Transverse colon (tissue), 4 donors: ENCODE measurements around the gene EVI5. TPM values are rescaled to one million over a fixed set of nuclear protein-coding genes. Genes with fewer than 3 reads are reported as not detected.
"Not testable (repeated sequence)": the region's sequence is repeated elsewhere in the genome, so short reads cannot be mapped to it uniquely, and the experiment has no call there.

ENCODE experiments used
- DNase-seq: peaks from one replicate; pipeline ENCODE4 v3.0.0-alpha.2; 2019
- H3K27ac ChIP-seq, 4 donors: fragments of 200-600 bp; sonication (generic); 2 replicates each; pipeline ENCODE4 v1.5.1; 2016 to 2018; ENCODE audit warnings: inconsistent platforms in 4 of 4
- H3K27me3 ChIP-seq: fragments of 200-600 bp; sonication (generic); 2 replicates; pipeline ENCODE4 v1.5.1; 2017; ENCODE audit warnings: inconsistent platforms
- H3K36me3 ChIP-seq, 4 donors: fragments of 200-600 bp; sonication (generic); 2 replicates each; pipeline ENCODE4 v1.5.1; 2017 to 2019; ENCODE audit warnings: inconsistent platforms in 4 of 4
- H3K4me1 ChIP-seq, 4 donors: fragments of 200-600 bp; sonication (generic); 2 replicates each; pipeline ENCODE4 v1.5.1; 2017 to 2020; ENCODE audit warnings: inconsistent platforms in 4 of 4
- H3K4me3 ChIP-seq, 4 donors: fragments of 200-600 bp; sonication (generic); 1 replicate in 1 of 4; 2 replicates in 3 of 4; pipeline versions ENCODE4 v1.5.1 to v1.6.1; 2017 to 2019; ENCODE audit warnings: inconsistent platforms in 4 of 4
- H3K9me3 ChIP-seq, 2 donors: fragments of 200-600 bp; sonication (generic); 2 replicates each; pipeline ENCODE4 v1.5.1; 2017 to 2019; ENCODE audit warnings: inconsistent platforms in 2 of 2
- CTCF ChIP-seq, 5 experiments: fragments of 200-600 bp in 3 of 5; fragments of 450-650 bp in 2 of 5; sonication (generic) in 3 of 5; IDR thresholded peaks; 1 replicate in 2 of 5; 2 replicates in 3 of 5; pipeline ENCODE4 v1.5.1; 2016 to 2017; ENCODE audit warnings: antibody characterized with exemption in 5 of 5, inconsistent platforms in 3 of 5, mild to moderate bottlenecking in 2 of 5, moderate library complexity in 1 of 5
- EP300 ChIP-seq: sonication (generic); formaldehyde crosslinking; IDR thresholded peaks from one replicate; pipeline ENCODE4 v1.6.1; 2017; ENCODE audit warnings: antibody characterized with exemption, low read depth
- POLR2A ChIP-seq: fragments of 450-650 bp; IDR thresholded peaks from one replicate; pipeline ENCODE4 v1.6.1; 2016; ENCODE audit warnings: antibody characterized with exemption, mild to moderate bottlenecking, moderate library complexity
- POLR2AphosphoS5 ChIP-seq, 3 donors: sonication (generic); formaldehyde crosslinking; IDR thresholded peaks; one replicate each; pipeline ENCODE4 v1.6.1; 2016; ENCODE audit warnings: antibody characterized with exemption in 3 of 3
- WGBS, 2 donors: methylation state at CpG; one replicate each; pipeline ENCODE4 v1.1.5; 2018; ENCODE audit warnings: low coverage in 1 of 2; 5-methylcytosine and 5-hydroxymethylcytosine counted together
- in situ Hi-C, 4 donors: fragments of 200-750 bp; cut with MboI; loops; one replicate each; pipeline versions ENCODE4 v1.15.0 to v1.15.1; 2017; ENCODE audit warnings: low sequenced_read_pairs in 3 of 4, low pct_ligation_motif_present in 1 of 4, low pct_unique_long_range_greater_than_20kb in 1 of 4
- intact Hi-C: fragments of 100-400 bp; cut with DNase I; formaldehyde crosslinking; loops from one replicate; pipeline ENCODE4 v1.15.1; 2023; ENCODE audit warnings: low total_unique reads
- total RNA-seq, 4 donors: library from RNA; depleted of rRNA; stranded (reverse); fragments of >200 nt; gene quantifications; one replicate each; pipeline ENCODE4 v1.1.0, GENCODE V29; 2016

EVI5 gene
- total RNA-seq, 4 donors from 2014 or later = 10.5 to 57.6 (median 15.3) TPM

GRCh38 chr1:92774407-92774806 is 10.5 kb downstream of the EVI5 start:
- H3K4me1 ChIP-seq = peaks cover 0 to 3% (median 0%) of the 10 kb centered on the region in 4 donors
- no peaks in the 10 kb centered on the region for H3K36me3 ChIP-seq
- 84 to 91% methylated on average over 1 of the region's 1 CpG for WGBS, 2 donors
- no peak for DNase-seq
- no peak overlapping the region for H3K4me3 ChIP-seq
- no peaks in the 10 kb centered on the region for H3K27me3 ChIP-seq
- TF ChIP-seq POLR2A = no peak
- TF ChIP-seq EP300 = no peak
- no peak for TF ChIP-seq POLR2AphosphoS5 (IDR thresholded peaks at IDR 0.05)
- TF ChIP-seq CTCF (IDR thresholded peaks at IDR 0.05) = no peak
- in situ Hi-C loops = no loop called here
- intact Hi-C loops = no loop called here
- no peak overlapping the region for H3K27ac ChIP-seq
- no peaks in the 10 kb centered on the region for H3K9me3 ChIP-seq

- in situ Hi-C loops, H3K9me3 ChIP-seq, H3K27me3 ChIP-seq, DNase-seq, intact Hi-C loops, H3K36me3 ChIP-seq, H3K27ac ChIP-seq, H3K4me1 ChIP-seq, H3K4me3 ChIP-seq: not testable (repeated sequence)
- WGBS, 2 donors = 80 to 87% methylated on average over 1 to 2 of the region's 2 CpGs
Observed at GRCh38 chr1:92773749-92774148, 11.2 kb downstream of the EVI5 start.

GRCh38 chr1:92769856-92770255 is 15.1 kb downstream of the EVI5 start:
- DNase-seq = no peak
- Histone ChIP-seq H3K27me3 (no peaks in the 10 kb centered on the region), H3K36me3 (no peaks in the 10 kb centered on the region), H3K4me1 (peaks cover 0 to 5% (median 0%) of the 10 kb centered on the region in 4 donors), H3K9me3 (no peaks in the 10 kb centered on the region), H3K27ac (no peak overlapping the region), H3K4me3 (no peak overlapping the region)
- TF ChIP-seq EP300 = no peak
- TF ChIP-seq POLR2A = no peak
- TF ChIP-seq POLR2AphosphoS5 (IDR thresholded peaks at IDR 0.05) = no peak
- in situ Hi-C loops (no loop called here), intact Hi-C loops (no loop called here)
- 91 to 100% methylated on average over 1 to 3 of the region's 3 CpGs for WGBS, 2 donors

- intact Hi-C loops = no loop called here
- Histone ChIP-seq H3K9me3 (no peaks in the 10 kb centered on the region), H3K4me1 (peaks cover 0 to 5% (median 0%) of the 10 kb centered on the region in 4 donors), H3K27ac (no peak overlapping the region), H3K27me3 (no peaks in the 10 kb centered on the region), H3K36me3 (no peaks in the 10 kb centered on the region), H3K4me3 (no peak overlapping the region)
- TF ChIP-seq POLR2AphosphoS5 (IDR thresholded peaks at IDR 0.05) = no peak
- no peak for TF ChIP-seq EP300
- no peak for TF ChIP-seq CTCF (IDR thresholded peaks at IDR 0.05)
- no peak for TF ChIP-seq POLR2A
- no peak for DNase-seq
- in situ Hi-C loops = no loop called here
Observed at GRCh38 chr1:92768915-92769314, 16.0 kb downstream of the EVI5 start.

GRCh38 chr1:92768296-92768695 is 16.6 kb downstream of the EVI5 start:
- 79% methylated on average over 2 of the region's 2 CpGs for WGBS, 2 donors
- Histone ChIP-seq H3K36me3 (no peaks in the 10 kb centered on the region), H3K4me1 (peaks cover 0 to 5% (median 0%) of the 10 kb centered on the region in 4 donors), H3K9me3 (no peaks in the 10 kb centered on the region), H3K4me3 (no peak overlapping the region), H3K27ac (no peak overlapping the region), H3K27me3 (no peaks in the 10 kb centered on the region)
- intact Hi-C loops = no loop called here
- TF ChIP-seq EP300 (no peak), CTCF (IDR thresholded peaks at IDR 0.05) (no peak), POLR2A (no peak), POLR2AphosphoS5 (IDR thresholded peaks at IDR 0.05) (no peak)
- no peak for DNase-seq
- in situ Hi-C loops = no loop called here
